ENCODE measurements around the gene AFF3.

AFF3 gene

GRCh38 chr2:100039291-100039980 lies 103.0 kb downstream of the AFF3 start:
- no peak for DNase-seq

GRCh38 chr2:100038011-100038410 lies 104.4 kb downstream of the AFF3 start:
- no peak for DNase-seq

GRCh38 chr2:100036793-100037192 lies 105.6 kb downstream of the AFF3 start:
- DNase-seq, result no peak

- DNase-seq, result no peak
Observed at GRCh38 chr2:100036026-100036425, 106.4 kb downstream of the AFF3 start.

GRCh38 chr2:100034431-100034830 lies 108.0 kb downstream of the AFF3 start:
- no peak for DNase-seq

- DNase-seq, result no peak
Observed at GRCh38 chr2:100033976-100034375, 108.4 kb downstream of the AFF3 start.

GRCh38 chr2:100031604-100032003 lies 110.8 kb downstream of the AFF3 start:
- DNase-seq, result no peak

- DNase-seq, result no peak
Observed at GRCh38 chr2:100029460-100029859, 112.9 kb downstream of the AFF3 start.

- no peak for DNase-seq
Observed at GRCh38 chr2:100021791-100022340, 120.5 kb downstream of the AFF3 start.

- DNase-seq, result no peak
Observed at GRCh38 chr2:100019499-100019898, 122.9 kb downstream of the AFF3 start.

GRCh38 chr2:100018341-100019193 lies 123.8 kb downstream of the AFF3 start:
- no peak for DNase-seq

GRCh38 chr2:100017633-100018032 lies 124.8 kb downstream of the AFF3 start:
- DNase-seq, result no peak

- no peak for DNase-seq
Observed at GRCh38 chr2:100016756-100017155, 125.6 kb downstream of the AFF3 start.

- no peak for DNase-seq
Observed at GRCh38 chr2:100015849-100016248, 126.5 kb downstream of the AFF3 start.

- DNase-seq, result no peak
Observed at GRCh38 chr2:100013892-100014677, 128.3 kb downstream of the AFF3 start.

GRCh38 chr2:100012561-100012960 lies 129.8 kb downstream of the AFF3 start:
- no peak for DNase-seq

- DNase-seq, result no peak
Observed at GRCh38 chr2:100011272-100011731, 131.1 kb downstream of the AFF3 start.

- DNase-seq, result no peak
Observed at GRCh38 chr2:100010606-100011005, 131.8 kb downstream of the AFF3 start.

- DNase-seq, result no peak
Observed at GRCh38 chr2:100009743-100010142, 132.6 kb downstream of the AFF3 start.

- DNase-seq, result no peak
Observed at GRCh38 chr2:100008956-100009355, 133.4 kb downstream of the AFF3 start.

GRCh38 chr2:100006516-100006915 lies 135.9 kb downstream of the AFF3 start:
- DNase-seq, result no peak

- DNase-seq, result no peak
Observed at GRCh38 chr2:100004959-100005387, 137.4 kb downstream of the AFF3 start.

GRCh38 chr2:100004348-100004884 lies 138.0 kb downstream of the AFF3 start:
- no peak for DNase-seq
